Natural killer cell (primary cell): Measurements from ENCODE around the gene PABPN1L. TPM values are rescaled to one million over a fixed set of nuclear protein-coding genes. Genes with fewer than 3 reads are reported as not detected.

Experiments used
- ATAC-seq, 3 donors: fragments of 150-1000 bp in 2 of 3; fragments of 200-7000 bp in 1 of 3; cut with Tn5 transposase; 1 replicate in 1 of 3; 2 replicates in 2 of 3; pipeline ENCODE4 v1.10.0; 2021; ENCODE audit warnings: mild to moderate bottlenecking in 2 of 3, moderate library complexity in 2 of 3
- DNase-seq, 2 donors: peaks; one replicate each; pipeline versions ENCODE4 v3.0.0 to v3.0.0-alpha.2; 2013 to 2021; ENCODE audit warnings: mixed read lengths in 1 of 2
- H3K27ac ChIP-seq: one replicate; pipeline ENCODE4 v1.5.1; 2013; ENCODE audit warnings: mild to moderate bottlenecking, low read length
- H3K27me3 ChIP-seq: one replicate; pipeline ENCODE4 v1.6.1; 2013; ENCODE audit warnings: low read length; ENCODE audit not compliant: control insufficient read depth, insufficient read depth
- H3K36me3 ChIP-seq: one replicate; pipeline ENCODE4 v1.6.1; 2013; ENCODE audit warnings: low read length; ENCODE audit not compliant: control insufficient read depth, insufficient read depth
- H3K4me1 ChIP-seq: one replicate; pipeline ENCODE4 v1.6.1; 2013; ENCODE audit warnings: low read length; ENCODE audit not compliant: control insufficient read depth, insufficient read depth
- H3K4me3 ChIP-seq: one replicate; pipeline ENCODE4 v1.5.1; 2013; ENCODE audit warnings: low read length
- H3K9me3 ChIP-seq: one replicate; pipeline ENCODE4 v1.6.1; 2013; ENCODE audit warnings: low read length; ENCODE audit not compliant: control insufficient read depth, insufficient read depth
- H3K27ac Mint-ChIP-seq, 2 donors: one replicate each; pipeline ENCODE4 v1.8.0; 2022; ENCODE audit warnings: mild to moderate bottlenecking in 2 of 2, mixed read lengths in 2 of 2, moderate library complexity in 1 of 2
- H3K27me3 Mint-ChIP-seq, 2 donors: one replicate each; pipeline ENCODE4 v1.8.0; 2022; ENCODE audit warnings: low read depth in 2 of 2, mixed read lengths in 2 of 2
- H3K36me3 Mint-ChIP-seq: one replicate; pipeline ENCODE4 v1.8.0; 2022; ENCODE audit warnings: mixed read lengths
- H3K4me1 Mint-ChIP-seq, 2 donors: one replicate each; pipeline ENCODE4 v1.8.0; 2022; ENCODE audit warnings: mixed read lengths in 2 of 2
- H3K4me3 Mint-ChIP-seq: one replicate; pipeline ENCODE4 v1.8.0; 2022; ENCODE audit warnings: mild to moderate bottlenecking, moderate library complexity, mixed read lengths
- H3K9me3 Mint-ChIP-seq, 2 donors: one replicate each; pipeline ENCODE4 v1.8.0; 2022; ENCODE audit warnings: mixed read lengths in 2 of 2
- CTCF ChIP-seq: fragments of 200-600 bp; IDR thresholded peaks from one replicate; pipeline ENCODE4 v1.8.0; 2022; ENCODE audit warnings: antibody characterized with exemption
- WGBS: methylation state at CpG from one replicate; pipeline ENCODE4 v1.1.7; 2013; ENCODE audit warnings: missing lambda C conversion rate; ENCODE audit not compliant: insufficient coverage; 5-methylcytosine and 5-hydroxymethylcytosine counted together
- intact Hi-C: fragments of 100-400 bp; cut with micrococcal nuclease; formaldehyde crosslinking; loops from one replicate; pipeline ENCODE4 v1.14.2; 2022
- total RNA-seq, 4 donors: library from RNA; stranded (reverse); fragments of 120-200 nt in 1 of 4; gene quantifications; one replicate each; pipeline versions ENCODE4 v1.2.3 to v1.2.4, GENCODE V29; 2013 to 2022

Gene PABPN1L
- total RNA-seq, 3 donors from 2014 or later (not counting 1 experiment from before 2014, with no cell fraction given), result 0.43 TPM; not detected in 2

GRCh38 chr16:88878356-88878755, 11.9 kb upstream of the PABPN1L start:
- H3K4me1 Mint-ChIP-seq, result peaks cover 0 to 6% of the 10 kb centered on the region in 2 donors
- no peaks in the 10 kb centered on the region for H3K9me3 Mint-ChIP-seq
- no peaks in the 10 kb centered on the region for H3K27me3 ChIP-seq
- no peaks in the 10 kb centered on the region for H3K9me3 ChIP-seq
- no peak overlapping the region for H3K27ac Mint-ChIP-seq
- H3K36me3 ChIP-seq, result no peaks in the 10 kb centered on the region
- H3K27me3 Mint-ChIP-seq, result no peaks in the 10 kb centered on the region
- WGBS, result 95% methylated on average over 20 of the region's 20 CpGs
- intact Hi-C loops, result no loop called here
- TF ChIP-seq CTCF, result no peak
- H3K36me3 Mint-ChIP-seq, result no peaks in the 10 kb centered on the region
- peaks cover 5% of the 10 kb centered on the region for H3K4me1 ChIP-seq
- H3K27ac ChIP-seq, result no peak overlapping the region
- DNase-seq (no peak), ATAC-seq (no peak)
- H3K4me3 ChIP-seq, result no peak overlapping the region
- H3K4me3 Mint-ChIP-seq, result no peak overlapping the region

- H3K27me3 Mint-ChIP-seq, result no peaks in the 10 kb centered on the region
- ATAC-seq (no peak), DNase-seq (no peak)
- Histone ChIP-seq H3K4me1 (peaks cover 5% of the 10 kb centered on the region), H3K27me3 (no peaks in the 10 kb centered on the region), H3K9me3 (no peaks in the 10 kb centered on the region), H3K36me3 (no peaks in the 10 kb centered on the region), H3K4me3 (no peak overlapping the region), H3K27ac (no peak overlapping the region)
- no peak overlapping the region for H3K4me3 Mint-ChIP-seq
- no peak for TF ChIP-seq CTCF
- H3K27ac Mint-ChIP-seq, result no peak overlapping the region
- 82% methylated on average over 19 of the region's 20 CpGs for WGBS
- intact Hi-C loops, result no loop called here
- H3K4me1 Mint-ChIP-seq, result peaks cover 0 to 6% of the 10 kb centered on the region in 2 donors
- H3K36me3 Mint-ChIP-seq, result no peaks in the 10 kb centered on the region
- H3K9me3 Mint-ChIP-seq, result no peaks in the 10 kb centered on the region
Measured at GRCh38 chr16:88877564-88878289, 11.3 kb upstream of the PABPN1L start.

- intact Hi-C loops, result no loop called here
- ATAC-seq, result no peak
Measured at GRCh38 chr16:88876942-88877526, 10.6 kb upstream of the PABPN1L start.

More at GRCh38 chr16:88876942-88877526, 10.6 kb upstream of the PABPN1L start:
- Histone ChIP-seq H3K4me1 (no peaks in the 10 kb centered on the region), H3K36me3 (no peaks in the 10 kb centered on the region), H3K27ac (no peak overlapping the region), H3K9me3 (no peaks in the 10 kb centered on the region), H3K4me3 (no peak overlapping the region), H3K27me3 (no peaks in the 10 kb centered on the region)
- Mint-ChIP-seq H3K4me3 (no peak overlapping the region), H3K4me1 (peaks cover 0 to 2% of the 10 kb centered on the region in 2 donors), H3K9me3 (no peaks in the 10 kb centered on the region), H3K27ac (no peak overlapping the region), H3K27me3 (no peaks in the 10 kb centered on the region), H3K36me3 (no peaks in the 10 kb centered on the region)
- 92% methylated on average over 33 of the region's 33 CpGs for WGBS
- DNase-seq, result no peak
- no peak for TF ChIP-seq CTCF
